Uterus (tissue), 2 donors: ENCODE measurements around the gene GRK6.

Experiments
- CTCF ChIP-seq, 4 experiments: fragments of 200-600 bp in 2 of 4; fragments of 450-650 bp in 2 of 4; sonication (generic) in 2 of 4; IDR thresholded peaks; one replicate each; pipeline ENCODE4 v1.5.1; 2016 to 2019; ENCODE audit warnings: antibody characterized with exemption in 4 of 4, mild to moderate bottlenecking in 2 of 4, moderate library complexity in 1 of 4
- POLR2A ChIP-seq, 2 donors: fragments of 450-650 bp; IDR thresholded peaks; one replicate each; pipeline ENCODE4 v1.6.1; 2016; ENCODE audit warnings: antibody characterized with exemption in 2 of 2, mild to moderate bottlenecking in 1 of 2, moderate library complexity in 1 of 2

GRCh38 chr5:177474002-177474476 is 47.6 kb downstream of the GRK6 start:
- TF ChIP-seq CTCF (IDR thresholded peaks at IDR 0.05) (no peak), POLR2A (IDR thresholded peaks at IDR 0.05) (no peak)
